Measurements from ENCODE around the gene C15orf39.

GRCh38 chr15:75171408-75171807 is 30.3 kb upstream of the C15orf39 start:
- TF ChIP-seq CTCF (IDR thresholded peaks at IDR 0.05) (no peak), POLR2A (IDR thresholded peaks at IDR 0.05) (no peak)
